Measurements from ENCODE around the gene PTPRK.

Gene PTPRK

GRCh38 chr6:127946388-127946787 lies 574.0 kb downstream of the PTPRK start:
- no peak for DNase-seq (ENCODE audit: extremely low read depth, low read depth)
- TF ChIP-seq CTCF (IDR thresholded peaks at IDR 0.05; ENCODE audit: low read depth, low read length) = no peak

GRCh38 chr6:127945434-127946097 lies 574.8 kb downstream of the PTPRK start:
- no peak for DNase-seq (ENCODE audit: extremely low read depth, low read depth)
- TF ChIP-seq CTCF (IDR thresholded peaks at IDR 0.05; ENCODE audit: low read depth, low read length) = no peak

- TF ChIP-seq CTCF (IDR thresholded peaks at IDR 0.05; ENCODE audit: low read depth, low read length) = no peak
Measured at GRCh38 chr6:127941228-127941627, 579.2 kb downstream of the PTPRK start.

GRCh38 chr6:127939442-127940066 lies 580.8 kb downstream of the PTPRK start:
- TF ChIP-seq CTCF (IDR thresholded peaks at IDR 0.05; ENCODE audit: low read depth, low read length) = no peak
- DNase-seq (ENCODE audit: extremely low read depth, low read depth) = peak; percentile 2

More at GRCh38 chr6:127941228-127941627, 579.2 kb downstream of the PTPRK start:
- no peak for DNase-seq (ENCODE audit: extremely low read depth, low read depth)

- TF ChIP-seq CTCF (IDR thresholded peaks at IDR 0.05; ENCODE audit: low read depth, low read length) = no peak
- DNase-seq (ENCODE audit: extremely low read depth, low read depth) = peak; percentile 24
Measured at GRCh38 chr6:127938701-127939100, 581.7 kb downstream of the PTPRK start.

- DNase-seq (ENCODE audit: extremely low read depth, low read depth) = no peak
- no peak for TF ChIP-seq CTCF (IDR thresholded peaks at IDR 0.05; ENCODE audit: low read depth, low read length)
Measured at GRCh38 chr6:127937747-127938146, 582.7 kb downstream of the PTPRK start.

GRCh38 chr6:127937102-127937501 lies 583.3 kb downstream of the PTPRK start:
- DNase-seq (ENCODE audit: extremely low read depth, low read depth) = no peak
- TF ChIP-seq CTCF (IDR thresholded peaks at IDR 0.05; ENCODE audit: low read depth, low read length) = no peak

Data from AG09319 (cell line).